DMS53 treated with DMSO at 0.1 percent for 48 hours (cell line): ENCODE results near the gene SSBP2.
A peak's percentile ranks its signal among the peaks of the same experiment; 100 is the strongest.

Experiments used
- DNase-seq: peaks from one replicate; lab custom pipeline; 2025; ENCODE audit not compliant: unreplicated experiment; lab: John Stamatoyannopoulos, UW

The SSBP2 gene

GRCh38 chr5:81398741-81399140, 352.2 kb downstream of the SSBP2 start:
- no peak for DNase-seq

- DNase-seq: no peak
Measured at GRCh38 chr5:81397176-81397575, 353.7 kb downstream of the SSBP2 start.

- no peak for DNase-seq
Measured at GRCh38 chr5:81395262-81395661, 355.6 kb downstream of the SSBP2 start.

GRCh38 chr5:81393783-81394718, 356.8 kb downstream of the SSBP2 start, which contains the start of gene ACOT12:
ACOT12 (minus strand) TSS chr5:81394134; CDS start chr5:81394114, 20 bp downstream.
- DNase-seq: no peak

- DNase-seq: no peak
Measured at GRCh38 chr5:81393430-81393782, 357.5 kb downstream of the SSBP2 start.

- no peak for DNase-seq
Measured at GRCh38 chr5:81389025-81389424, 361.9 kb downstream of the SSBP2 start.

GRCh38 chr5:81388169-81388568, 362.7 kb downstream of the SSBP2 start:
- DNase-seq: no peak

- DNase-seq: peak; percentile 33
Measured at GRCh38 chr5:81383867-81384266, 367.0 kb downstream of the SSBP2 start.

- peak; percentile 82 for DNase-seq
Measured at GRCh38 chr5:81371354-81371876, 379.5 kb downstream of the SSBP2 start.

- DNase-seq: no peak
Measured at GRCh38 chr5:81370912-81371311, 380.0 kb downstream of the SSBP2 start.

- DNase-seq: no peak
Measured at GRCh38 chr5:81365541-81365940, 385.4 kb downstream of the SSBP2 start.

- no peak for DNase-seq
Measured at GRCh38 chr5:81363093-81363871, 387.6 kb downstream of the SSBP2 start.
